Measurements from ENCODE around the gene ACAD11. TPM values are rescaled to one million over a fixed set of nuclear protein-coding genes. Genes with fewer than 3 reads are reported as not detected.
A peak's percentile ranks its signal among the peaks of the same experiment; 100 is the strongest.

The ACAD11 gene
- total RNA-seq, 2 donors from 2014 or later: 52.8 to 100 TPM

GRCh38 chr3:132596816-132597433, 62.7 kb downstream of the ACAD11 start, which contains the start of gene ACKR4:
TSS of gene ACKR4 (plus strand) at chr3:132597270. CDS start at chr3:132600398, 3,128 bp downstream.
- Histone ChIP-seq H3K9me3 (no peaks in the 10 kb centered on the region), H3K27ac (peak within 1 kb of the TSS; percentile 19 to 64), H3K4me3 (peak within 1 kb of the TSS; percentile 68)

GRCh38 chr3:132596326-132596725, 63.3 kb downstream of the ACAD11 start:
- no peak for TF ChIP-seq CTCF (IDR thresholded peaks at IDR 0.05)
- no peak for ATAC-seq (ENCODE audit: insufficient number of reproducible peaks, low FRiP score, low read depth)
- Histone ChIP-seq H3K27me3 (replicated peaks; ENCODE audit: insufficient read depth) (no peaks in the 10 kb centered on the region), H3K36me3 (no peaks in the 10 kb centered on the region), H3K4me3 (no peak overlapping the region), H3K27ac (peak overlapping the region in 1 of 2 donors; percentile 64), H3K9me3 (no peaks in the 10 kb centered on the region), H3K4me1 (ENCODE audit: control insufficient read depth in 1 of 2, low read depth in 2 of 2) (peaks cover 17 to 49% of the 10 kb centered on the region in 2 donors)
- no peak for DNase-seq (ENCODE audit: low spot score)

More at GRCh38 chr3:132596816-132597433, 62.7 kb downstream of the ACAD11 start, which contains the start of gene ACKR4:
- no peak for TF ChIP-seq CTCF (IDR thresholded peaks at IDR 0.05)
- Histone ChIP-seq H3K4me1 (ENCODE audit: control insufficient read depth in 1 of 2, low read depth in 2 of 2) (peaks cover 16 to 48% of the 10 kb centered on the region in 2 donors), H3K36me3 (no peaks in the 10 kb centered on the region), H3K27me3 (replicated peaks; ENCODE audit: insufficient read depth) (no peaks in the 10 kb centered on the region)
- DNase-seq (ENCODE audit: low spot score) (no peak), ATAC-seq (ENCODE audit: insufficient number of reproducible peaks, low FRiP score, low read depth) (no peak)

- Histone ChIP-seq H3K36me3 (no peaks in the 10 kb centered on the region), H3K27me3 (replicated peaks; ENCODE audit: insufficient read depth) (no peaks in the 10 kb centered on the region), H3K27ac (no peak overlapping the region), H3K4me3 (no peak overlapping the region), H3K9me3 (no peaks in the 10 kb centered on the region), H3K4me1 (ENCODE audit: control insufficient read depth in 1 of 2, low read depth in 2 of 2) (peaks cover 17 to 49% of the 10 kb centered on the region in 2 donors)
- ATAC-seq (ENCODE audit: insufficient number of reproducible peaks, low FRiP score, low read depth): no peak
- DNase-seq (ENCODE audit: low spot score): no peak
- TF ChIP-seq CTCF (IDR thresholded peaks at IDR 0.05): no peak
Observed at GRCh38 chr3:132595014-132595413, 64.6 kb downstream of the ACAD11 start.

- Histone ChIP-seq H3K4me1 (ENCODE audit: control insufficient read depth in 1 of 2, low read depth in 2 of 2) (peaks cover 17 to 49% of the 10 kb centered on the region in 2 donors), H3K9me3 (no peaks in the 10 kb centered on the region), H3K27me3 (replicated peaks; ENCODE audit: insufficient read depth) (no peaks in the 10 kb centered on the region), H3K27ac (peak overlapping the region in 1 of 2 donors; percentile 43), H3K4me3 (no peak overlapping the region), H3K36me3 (no peaks in the 10 kb centered on the region)
- TF ChIP-seq CTCF (IDR thresholded peaks at IDR 0.05): no peak
- no peak for ATAC-seq (ENCODE audit: insufficient number of reproducible peaks, low FRiP score, low read depth)
- DNase-seq (ENCODE audit: low spot score): no peak
Observed at GRCh38 chr3:132594498-132594897, 65.1 kb downstream of the ACAD11 start.

- peak overlapping the region in 1 of 2 donors; percentile 43 for H3K27ac ChIP-seq
- peaks cover 17 to 46% of the 10 kb centered on the region in 2 donors for H3K4me1 ChIP-seq (ENCODE audit: control insufficient read depth in 1 of 2, low read depth in 2 of 2)
- no peaks in the 10 kb centered on the region for H3K36me3 ChIP-seq
- DNase-seq (ENCODE audit: low spot score) (no peak), ATAC-seq (ENCODE audit: insufficient number of reproducible peaks, low FRiP score, low read depth) (peak; percentile 81)
- no peaks in the 10 kb centered on the region for H3K27me3 ChIP-seq (replicated peaks; ENCODE audit: insufficient read depth)
- no peak for TF ChIP-seq CTCF (IDR thresholded peaks at IDR 0.05)
- no peak overlapping the region for H3K4me3 ChIP-seq
- no peaks in the 10 kb centered on the region for H3K9me3 ChIP-seq
Observed at GRCh38 chr3:132593947-132594323, 65.7 kb downstream of the ACAD11 start.

All from thoracic aorta (tissue), 2 donors.